ENCODE measurements around the gene SOBP.

SOBP gene

DNA sequence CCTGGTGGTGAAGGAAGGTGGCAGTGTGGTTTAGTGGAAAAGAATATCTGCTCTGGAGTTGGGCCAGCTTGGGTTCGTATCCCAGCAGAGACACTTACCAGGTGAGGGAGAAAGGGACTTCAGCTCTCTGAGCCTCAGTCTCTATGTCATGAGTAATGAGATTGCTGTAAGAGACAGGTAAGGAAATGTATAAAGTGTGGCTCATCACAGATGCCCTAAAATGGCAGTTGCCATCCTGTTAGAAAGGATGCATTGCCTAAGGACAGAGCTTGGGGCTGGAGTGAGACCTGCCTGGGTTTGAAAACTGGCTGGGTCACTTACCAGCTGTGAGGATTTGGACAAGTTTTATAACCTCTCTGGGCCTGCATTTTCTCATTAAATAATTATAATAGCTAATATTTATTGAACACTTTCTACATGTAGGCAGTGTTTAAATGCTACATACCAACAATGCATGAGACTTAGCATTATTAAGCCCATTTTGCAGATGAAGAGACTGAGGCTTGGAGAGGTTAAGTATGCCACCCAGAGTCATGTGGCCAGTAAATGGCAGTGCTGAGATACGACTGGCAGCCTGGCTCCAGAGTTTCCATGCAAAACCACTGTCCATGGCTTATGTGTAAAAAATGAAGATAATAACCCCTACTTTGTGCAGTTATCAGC, 157.0 kb downstream of the SOBP start:
- DNase-seq (ENCODE audit: low read depth) = no peak
- TF ChIP-seq, protein P1, sequence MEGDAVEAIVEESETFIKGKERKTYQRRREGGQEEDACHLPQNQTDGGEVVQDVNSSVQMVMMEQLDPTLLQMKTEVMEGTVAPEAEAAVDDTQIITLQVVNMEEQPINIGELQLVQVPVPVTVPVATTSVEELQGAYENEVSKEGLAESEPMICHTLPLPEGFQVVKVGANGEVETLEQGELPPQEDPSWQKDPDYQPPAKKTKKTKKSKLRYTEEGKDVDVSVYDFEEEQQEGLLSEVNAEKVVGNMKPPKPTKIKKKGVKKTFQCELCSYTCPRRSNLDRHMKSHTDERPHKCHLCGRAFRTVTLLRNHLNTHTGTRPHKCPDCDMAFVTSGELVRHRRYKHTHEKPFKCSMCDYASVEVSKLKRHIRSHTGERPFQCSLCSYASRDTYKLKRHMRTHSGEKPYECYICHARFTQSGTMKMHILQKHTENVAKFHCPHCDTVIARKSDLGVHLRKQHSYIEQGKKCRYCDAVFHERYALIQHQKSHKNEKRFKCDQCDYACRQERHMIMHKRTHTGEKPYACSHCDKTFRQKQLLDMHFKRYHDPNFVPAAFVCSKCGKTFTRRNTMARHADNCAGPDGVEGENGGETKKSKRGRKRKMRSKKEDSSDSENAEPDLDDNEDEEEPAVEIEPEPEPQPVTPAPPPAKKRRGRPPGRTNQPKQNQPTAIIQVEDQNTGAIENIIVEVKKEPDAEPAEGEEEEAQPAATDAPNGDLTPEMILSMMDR (conservative IDR thresholded peaks at IDR 0.05; ENCODE audit: low read depth, low read length) = no peak
- H3K4me3 ChIP-seq (ENCODE audit: low read depth, low read length) = no peak overlapping the region

DNA sequence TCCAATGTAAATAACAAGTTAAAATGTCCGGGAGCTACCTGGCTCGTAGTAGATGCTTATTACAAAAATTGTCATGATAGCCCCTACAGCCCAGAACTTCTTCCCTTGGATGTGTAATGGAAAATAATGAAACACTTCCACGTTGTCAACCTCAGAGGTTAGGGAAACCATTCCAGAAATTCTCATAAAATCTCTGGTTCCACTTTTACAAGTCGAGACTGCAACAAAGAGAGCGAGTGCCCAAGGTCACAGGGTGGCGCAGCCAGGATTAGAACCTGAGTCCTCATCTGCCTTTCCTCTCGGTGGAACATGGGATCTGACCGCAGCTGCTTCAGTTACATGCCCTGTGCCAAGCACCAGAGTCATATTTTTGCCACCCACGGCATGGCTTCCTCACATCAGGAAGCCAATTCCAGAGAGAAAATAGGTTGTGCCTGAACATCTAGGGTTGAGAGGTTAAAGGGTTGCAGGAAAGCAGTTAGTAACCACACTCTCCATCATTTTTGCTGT, 157.6 kb downstream of the SOBP start:
- TF ChIP-seq, protein P1 (conservative IDR thresholded peaks at IDR 0.05; ENCODE audit: low read depth, low read length) = no peak
- no peak overlapping the region for H3K4me3 ChIP-seq (ENCODE audit: low read depth, low read length)
- no peak for DNase-seq (ENCODE audit: low read depth)

GRCh38 chr6:107648983-107649382, 159.1 kb downstream of the SOBP start:
- no peak for DNase-seq (ENCODE audit: low read depth)
- TF ChIP-seq, protein P1 (conservative IDR thresholded peaks at IDR 0.05; ENCODE audit: low read depth, low read length) = no peak
- no peak overlapping the region for H3K4me3 ChIP-seq (ENCODE audit: low read depth, low read length)

DNA sequence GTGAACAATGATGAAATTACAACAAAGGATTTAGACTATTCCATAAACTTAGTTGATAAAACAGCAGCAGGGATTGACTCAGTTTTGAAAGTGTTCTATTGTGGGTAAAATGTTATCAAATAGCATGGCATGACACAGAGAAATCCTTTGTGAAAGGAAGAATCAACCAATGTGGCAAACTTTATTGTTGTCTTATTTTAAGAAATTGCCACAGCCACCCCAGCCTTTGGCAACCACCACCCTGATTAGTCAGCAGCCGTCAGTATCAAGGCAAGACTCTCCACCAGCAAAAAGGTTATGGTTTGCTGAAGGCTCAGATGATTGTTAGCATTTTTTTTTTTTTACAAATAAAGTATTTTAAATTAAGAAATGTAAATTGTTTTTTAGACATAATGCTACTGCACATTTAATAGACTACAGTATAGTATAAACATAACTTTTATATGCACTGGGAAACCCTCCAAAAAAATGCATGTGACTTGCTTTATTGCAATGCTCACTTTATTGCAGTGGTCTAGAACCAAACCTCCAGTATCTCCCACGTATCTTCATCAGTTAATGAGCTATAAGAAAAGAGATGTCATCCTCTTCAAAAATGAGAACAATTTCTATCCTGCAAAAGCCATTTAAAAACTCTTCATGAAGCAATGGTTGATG, 162.7 kb downstream of the SOBP start:
- no peak overlapping the region for H3K4me3 ChIP-seq (ENCODE audit: low read depth, low read length)
- TF ChIP-seq, protein P1 (conservative IDR thresholded peaks at IDR 0.05; ENCODE audit: low read depth, low read length) = no peak
- no peak for DNase-seq (ENCODE audit: low read depth)

DNA sequence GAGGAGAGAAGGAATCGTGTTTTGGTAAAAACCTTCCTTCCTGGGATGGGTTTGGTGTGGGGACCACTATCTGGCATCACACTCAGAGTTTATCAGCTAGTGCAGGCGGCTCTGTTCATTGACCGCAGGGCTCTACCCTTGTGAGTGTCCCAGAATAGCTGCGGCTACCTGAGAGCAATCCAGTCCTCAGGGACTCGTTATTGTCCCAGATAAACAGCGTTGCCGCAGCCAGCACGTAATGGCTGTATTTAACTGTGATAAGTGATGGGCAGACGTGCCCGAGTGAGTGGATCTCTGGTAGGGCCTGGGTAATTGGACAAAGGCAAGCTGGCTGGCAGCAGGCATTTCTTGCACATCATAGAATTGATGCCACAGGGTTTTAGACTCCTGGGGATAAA, 163.3 kb downstream of the SOBP start:
- TF ChIP-seq, protein P1 (conservative IDR thresholded peaks at IDR 0.05; ENCODE audit: low read depth, low read length) = no peak
- DNase-seq (ENCODE audit: low read depth) = no peak
- no peak overlapping the region for H3K4me3 ChIP-seq (ENCODE audit: low read depth, low read length)

DNA sequence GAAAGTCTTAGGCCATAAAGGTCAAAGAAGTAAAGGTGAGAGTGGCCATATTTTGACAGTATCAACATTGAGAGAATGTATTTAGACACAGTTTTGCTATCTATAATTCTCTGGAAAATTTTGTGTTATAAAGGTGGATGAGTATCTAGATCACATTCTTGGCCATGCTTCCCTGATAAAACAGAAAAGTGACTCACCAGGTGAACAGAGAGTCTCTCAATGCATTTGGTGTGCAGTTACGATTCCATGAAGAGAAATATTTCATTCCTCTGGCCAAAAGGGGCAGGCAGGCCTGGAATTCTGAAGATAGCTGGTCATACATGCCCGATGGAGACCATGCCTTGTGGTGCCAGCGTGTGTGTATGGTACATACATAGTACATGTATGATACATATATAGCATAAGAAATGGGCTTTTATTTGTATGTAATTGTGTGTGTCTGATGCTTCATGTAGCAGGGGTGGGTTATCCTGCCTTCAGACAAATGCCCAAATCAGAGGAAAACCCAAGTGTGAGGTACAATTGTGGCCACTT, 164.0 kb downstream of the SOBP start:
- H3K4me3 ChIP-seq (ENCODE audit: low read depth, low read length) = no peak overlapping the region
- DNase-seq (ENCODE audit: low read depth) = no peak
- TF ChIP-seq, protein P1 (conservative IDR thresholded peaks at IDR 0.05; ENCODE audit: low read depth, low read length) = no peak

All from choroid plexus epithelial cell (primary cell).